Calu3 (cell line): ENCODE results near the gene SELP. TPM values are rescaled to one million over a fixed set of nuclear protein-coding genes. Genes with fewer than 3 reads are reported as not detected.

Experiments
- BruUV-seq: library from RNA; stranded (reverse); fragments of 400-500 nt; replicated peaks from 2 replicates; lab custom pipeline; 2021; lab: Mats Ljungman, UMichigan
- CTCF ChIA-PET: fragments of 300-600 bp; sonication (Branson Sonifier 250); formaldehyde crosslinking; loops from one replicate; lab custom pipeline; 2022; ENCODE audit warnings: antibody characterized with exemption; lab: Charles Lee
- DNase-seq: peaks from one replicate; pipeline ENCODE4 v3.0.0; 2022
- H3K27ac Mint-ChIP-seq: one replicate; pipeline ENCODE4 v1.8.0; 2022; ENCODE audit warnings: mixed read lengths; ENCODE audit not compliant: unreplicated experiment
- H3K27me3 Mint-ChIP-seq: one replicate; pipeline ENCODE4 v1.8.0; 2022; ENCODE audit warnings: mixed read lengths; ENCODE audit not compliant: unreplicated experiment
- H3K36me3 Mint-ChIP-seq: one replicate; pipeline ENCODE4 v1.8.0; 2022; ENCODE audit warnings: mild to moderate bottlenecking, moderate library complexity, mixed read lengths; ENCODE audit not compliant: insufficient read depth, unreplicated experiment
- H3K4me1 Mint-ChIP-seq: one replicate; pipeline ENCODE4 v1.8.0; 2022; ENCODE audit warnings: mild to moderate bottlenecking, low read depth, mixed read lengths; ENCODE audit not compliant: unreplicated experiment
- H3K4me3 Mint-ChIP-seq: one replicate; pipeline ENCODE4 v1.8.0; 2022; ENCODE audit warnings: mild to moderate bottlenecking, low read depth, moderate library complexity, mixed read lengths; ENCODE audit not compliant: unreplicated experiment
- H3K9me3 Mint-ChIP-seq: one replicate; pipeline ENCODE4 v1.8.0; 2022; ENCODE audit warnings: low read depth, mixed read lengths; ENCODE audit not compliant: unreplicated experiment
- intact Hi-C: fragments of 100-400 bp; cut with micrococcal nuclease; formaldehyde crosslinking; loops from one replicate; pipeline ENCODE4 v1.10.0; 2022; ENCODE audit not compliant: unreplicated experiment
- total RNA-seq: library from RNA; stranded (reverse); gene quantifications from 2 replicates; pipeline ENCODE4 v1.2.3, GENCODE V29; 2022
- TF ChIP-seq, protein P1 (sequence below): fragments of 200-600 bp; IDR thresholded peaks from one replicate; pipeline ENCODE4 v1.8.0; 2022; ENCODE audit warnings: antibody characterized with exemption; ENCODE audit not compliant: unreplicated experiment

SELP gene
- total RNA-seq, 1 experiment from 2014 or later: 0.47 TPM

DNA sequence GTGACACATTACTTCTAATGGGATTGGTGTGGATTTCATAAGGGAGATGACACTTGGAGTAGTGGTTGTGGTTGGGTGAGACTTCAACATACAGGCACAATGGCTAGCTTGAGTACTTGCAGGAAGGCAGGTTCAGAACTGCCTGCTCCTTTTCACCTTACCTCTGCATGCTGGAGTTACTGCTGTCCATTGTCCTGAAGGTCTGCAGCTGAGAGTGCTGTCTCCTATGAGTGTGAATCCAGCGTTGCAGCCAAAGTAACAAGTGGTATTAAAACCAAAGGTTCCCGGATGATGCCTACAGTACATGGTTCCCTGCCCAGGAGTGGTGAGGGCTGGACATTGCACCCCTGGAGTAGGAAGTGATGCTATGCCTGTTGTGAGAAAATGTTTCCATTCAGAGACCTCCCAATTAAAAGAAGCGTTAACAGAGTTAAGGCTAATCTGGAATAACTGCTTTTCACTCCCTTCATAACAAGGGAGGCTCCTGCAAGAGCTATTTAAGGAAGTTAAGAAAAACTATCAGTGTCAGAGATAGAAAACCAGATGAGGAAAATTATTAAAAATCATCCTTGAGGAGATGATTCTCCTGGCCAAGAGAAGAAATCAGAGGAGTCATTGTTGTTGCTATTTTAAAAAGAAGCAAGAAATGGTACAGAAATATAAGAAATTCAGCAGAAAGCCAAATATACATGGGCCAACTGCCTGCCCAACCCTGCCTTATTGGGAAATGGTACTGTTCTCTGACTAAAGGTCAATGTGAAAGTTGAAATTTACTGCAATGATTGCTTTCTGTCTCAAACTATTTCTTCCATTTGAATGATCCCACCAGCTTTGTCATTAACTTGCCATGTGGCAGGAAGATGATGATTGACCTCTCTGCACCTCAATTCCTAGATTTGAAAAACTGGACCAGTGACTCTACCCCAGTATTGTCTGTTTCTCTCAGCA lies 33.9 kb downstream of the SELP start:
- TF ChIP-seq, protein P1, sequence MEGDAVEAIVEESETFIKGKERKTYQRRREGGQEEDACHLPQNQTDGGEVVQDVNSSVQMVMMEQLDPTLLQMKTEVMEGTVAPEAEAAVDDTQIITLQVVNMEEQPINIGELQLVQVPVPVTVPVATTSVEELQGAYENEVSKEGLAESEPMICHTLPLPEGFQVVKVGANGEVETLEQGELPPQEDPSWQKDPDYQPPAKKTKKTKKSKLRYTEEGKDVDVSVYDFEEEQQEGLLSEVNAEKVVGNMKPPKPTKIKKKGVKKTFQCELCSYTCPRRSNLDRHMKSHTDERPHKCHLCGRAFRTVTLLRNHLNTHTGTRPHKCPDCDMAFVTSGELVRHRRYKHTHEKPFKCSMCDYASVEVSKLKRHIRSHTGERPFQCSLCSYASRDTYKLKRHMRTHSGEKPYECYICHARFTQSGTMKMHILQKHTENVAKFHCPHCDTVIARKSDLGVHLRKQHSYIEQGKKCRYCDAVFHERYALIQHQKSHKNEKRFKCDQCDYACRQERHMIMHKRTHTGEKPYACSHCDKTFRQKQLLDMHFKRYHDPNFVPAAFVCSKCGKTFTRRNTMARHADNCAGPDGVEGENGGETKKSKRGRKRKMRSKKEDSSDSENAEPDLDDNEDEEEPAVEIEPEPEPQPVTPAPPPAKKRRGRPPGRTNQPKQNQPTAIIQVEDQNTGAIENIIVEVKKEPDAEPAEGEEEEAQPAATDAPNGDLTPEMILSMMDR: no peak
- CTCF ChIA-PET: interaction anchor here (1.7 kb wide), 1 partner anchor 10 kb away, joined by 7 read pairs; the partner anchor contains the start of gene F5
- no peaks in the 10 kb centered on the region for H3K27me3 Mint-ChIP-seq
- H3K36me3 Mint-ChIP-seq: no peaks in the 10 kb centered on the region
- BruUV-seq: no TSS peak
- DNase-seq: peak; percentile 36
- no peak overlapping the region for H3K4me3 Mint-ChIP-seq
- intact Hi-C loops: no loop called here
- H3K4me1 Mint-ChIP-seq: peaks cover 15% of the 10 kb centered on the region
- H3K27ac Mint-ChIP-seq: no peak overlapping the region
- H3K9me3 Mint-ChIP-seq: no peaks in the 10 kb centered on the region

DNA sequence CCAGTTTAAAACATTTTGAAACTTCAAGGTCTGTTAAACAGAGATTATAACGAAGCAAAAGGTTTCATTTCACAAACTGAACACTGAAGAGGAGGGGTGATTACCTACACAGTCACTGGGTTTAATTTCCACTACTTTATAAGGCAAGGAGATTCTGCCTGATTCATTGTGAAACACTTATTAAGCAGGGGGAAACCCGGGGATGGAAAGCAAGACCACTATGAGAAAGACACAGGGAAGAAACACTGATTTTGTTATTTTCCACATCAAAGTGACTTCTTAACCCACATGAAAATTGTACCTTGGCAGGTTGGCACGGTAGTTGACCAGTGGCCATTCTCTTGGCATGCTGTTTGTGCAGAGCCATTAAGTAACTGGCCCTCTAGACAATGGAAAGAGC lies 35.5 kb downstream of the SELP start:
- Mint-ChIP-seq H3K27ac (no peak overlapping the region), H3K4me3 (no peak overlapping the region), H3K27me3 (no peaks in the 10 kb centered on the region), H3K36me3 (no peaks in the 10 kb centered on the region), H3K4me1 (peaks cover 11% of the 10 kb centered on the region), H3K9me3 (no peaks in the 10 kb centered on the region)
- intact Hi-C loops: no loop called here
- DNase-seq: no peak
- CTCF ChIA-PET: interaction anchor here (1.7 kb wide), 1 partner anchor 8 kb away, joined by 7 read pairs; the partner anchor contains the start of gene F5
- no TSS peak for BruUV-seq
- TF ChIP-seq, protein P1: no peak

DNA sequence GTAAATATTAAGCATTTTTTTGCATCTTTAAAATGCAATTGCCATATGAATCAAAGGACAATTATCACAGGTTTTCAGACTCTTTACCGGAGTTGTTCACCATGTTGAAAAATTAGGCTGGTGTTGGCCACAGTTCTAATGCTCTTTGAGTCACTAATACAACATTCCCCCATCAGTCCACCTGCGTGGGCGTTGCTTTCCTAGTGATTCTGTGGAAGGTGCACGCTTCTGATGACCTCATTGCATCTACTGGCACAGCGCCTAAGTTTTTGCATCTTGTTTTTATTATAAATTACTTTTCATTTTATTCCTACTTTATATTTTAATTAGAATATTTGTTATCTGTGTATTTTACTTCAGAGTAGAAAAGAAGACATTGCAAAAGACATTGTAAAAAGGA lies 39.0 kb downstream of the SELP start:
- no peaks in the 10 kb centered on the region for H3K9me3 Mint-ChIP-seq
- CTCF ChIA-PET: no interaction called here
- H3K27me3 Mint-ChIP-seq: no peaks in the 10 kb centered on the region
- H3K27ac Mint-ChIP-seq: no peak overlapping the region
- peaks cover 28% of the 10 kb centered on the region for H3K4me1 Mint-ChIP-seq
- H3K4me3 Mint-ChIP-seq: no peak overlapping the region
- intact Hi-C loops: no loop called here
- peaks cover 8% of the 10 kb centered on the region for H3K36me3 Mint-ChIP-seq
- DNase-seq: peak; percentile 29
- no TSS peak for BruUV-seq
- TF ChIP-seq, protein P1: no peak

DNA sequence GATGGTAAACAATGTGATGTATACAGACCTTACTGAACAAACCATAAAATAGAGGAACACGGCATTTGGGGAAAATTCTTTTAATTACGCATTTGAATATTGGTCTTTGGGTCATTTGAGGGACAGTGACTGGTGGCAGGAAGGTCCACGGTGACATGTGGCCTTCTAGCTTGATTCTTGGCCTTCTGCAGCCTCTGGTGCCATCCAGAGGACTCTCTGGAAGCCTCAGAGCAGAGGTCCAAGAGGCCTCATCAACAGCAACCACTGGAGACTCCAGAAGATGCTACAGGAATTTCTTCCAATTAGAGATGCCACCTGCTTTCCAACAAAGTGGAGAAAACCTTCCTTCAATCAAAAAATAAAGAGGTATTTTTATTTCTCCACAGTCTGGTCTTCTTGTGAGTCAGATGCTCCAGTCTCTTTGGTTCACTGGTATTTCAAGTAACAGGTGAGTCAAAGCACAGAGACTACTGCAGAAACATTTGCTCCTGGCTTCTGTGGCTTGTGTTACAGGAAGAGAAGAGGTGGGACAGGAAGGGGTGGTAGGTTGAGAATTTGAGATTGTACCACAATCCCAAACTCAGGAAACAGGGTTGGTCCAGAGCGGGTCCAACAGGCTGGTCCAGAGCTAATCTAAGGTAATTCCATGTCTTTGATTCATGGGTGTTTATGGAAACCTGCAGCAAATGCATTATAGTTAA lies 41.0 kb downstream of the SELP start:
- BruUV-seq: no TSS peak
- peaks cover 8% of the 10 kb centered on the region for H3K36me3 Mint-ChIP-seq
- H3K4me3 Mint-ChIP-seq: no peak overlapping the region
- peaks cover 37% of the 10 kb centered on the region for H3K4me1 Mint-ChIP-seq
- CTCF ChIA-PET: no interaction called here
- H3K27ac Mint-ChIP-seq: no peak overlapping the region
- TF ChIP-seq, protein P1: no peak
- no peak for DNase-seq
- no peaks in the 10 kb centered on the region for H3K9me3 Mint-ChIP-seq
- intact Hi-C loops: no loop called here
- H3K27me3 Mint-ChIP-seq: no peaks in the 10 kb centered on the region
